ENCODE data around the gene FCGR3A.
"Not testable (repeated sequence)": the region's sequence is repeated elsewhere in the genome, so short reads cannot be mapped to it uniquely, and the experiment has no call there.

Gene FCGR3A

DNA sequence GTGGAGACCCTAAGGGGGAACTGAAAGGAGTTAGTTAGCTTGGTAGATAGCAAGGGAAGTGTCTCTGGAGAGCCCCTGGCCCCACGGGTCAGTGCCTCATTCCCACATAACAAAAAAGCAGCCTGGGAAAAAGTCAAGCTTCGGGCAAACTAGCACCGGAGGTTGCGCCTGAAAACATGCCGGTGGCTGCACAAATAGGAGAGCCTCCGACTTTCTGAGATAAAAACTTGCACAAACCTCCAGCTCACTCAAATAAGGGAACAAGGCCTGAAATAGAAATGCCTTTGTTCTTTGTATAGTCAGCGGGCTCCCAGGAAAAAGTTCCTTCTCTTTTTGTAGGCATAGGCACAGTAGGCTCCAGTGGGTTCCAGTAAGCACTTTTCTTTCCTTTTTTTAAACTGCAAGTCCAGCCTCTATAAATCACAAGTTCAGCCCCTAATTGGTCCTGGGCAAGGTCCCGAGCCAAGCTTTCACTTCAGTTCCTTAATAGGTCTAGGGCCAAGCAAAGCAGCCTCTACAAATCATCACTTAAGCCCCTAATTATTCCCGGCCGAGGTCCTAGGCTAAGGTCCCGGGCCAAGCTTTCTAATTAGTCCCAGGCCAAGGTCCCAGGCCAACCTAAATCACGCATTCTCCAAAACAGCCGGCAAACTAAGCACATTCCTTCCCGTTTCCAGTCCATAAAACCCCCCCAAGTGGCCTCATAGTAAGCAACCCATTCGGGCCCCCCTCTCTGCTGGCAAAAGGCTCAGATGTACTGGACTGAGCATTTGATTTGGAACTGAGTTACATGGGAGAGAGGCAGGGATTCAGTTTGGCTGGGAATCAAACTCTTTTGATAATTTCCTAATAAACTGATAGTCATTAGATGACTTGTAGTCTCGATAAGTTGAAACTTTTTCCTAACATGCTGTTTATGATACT lies 16.7 kb downstream of the FCGR3A start:
- Histone ChIP-seq H3K27ac (peak overlapping the region in 7 of 11 experiments; percentile 22 to 86 (median 76); a peak in 14 of 22 replicates), H3K9ac (peak overlapping the region in 9 of 11 experiments; percentile 2 to 84 (median 50); a peak in 14 of 22 replicates)

DNA sequence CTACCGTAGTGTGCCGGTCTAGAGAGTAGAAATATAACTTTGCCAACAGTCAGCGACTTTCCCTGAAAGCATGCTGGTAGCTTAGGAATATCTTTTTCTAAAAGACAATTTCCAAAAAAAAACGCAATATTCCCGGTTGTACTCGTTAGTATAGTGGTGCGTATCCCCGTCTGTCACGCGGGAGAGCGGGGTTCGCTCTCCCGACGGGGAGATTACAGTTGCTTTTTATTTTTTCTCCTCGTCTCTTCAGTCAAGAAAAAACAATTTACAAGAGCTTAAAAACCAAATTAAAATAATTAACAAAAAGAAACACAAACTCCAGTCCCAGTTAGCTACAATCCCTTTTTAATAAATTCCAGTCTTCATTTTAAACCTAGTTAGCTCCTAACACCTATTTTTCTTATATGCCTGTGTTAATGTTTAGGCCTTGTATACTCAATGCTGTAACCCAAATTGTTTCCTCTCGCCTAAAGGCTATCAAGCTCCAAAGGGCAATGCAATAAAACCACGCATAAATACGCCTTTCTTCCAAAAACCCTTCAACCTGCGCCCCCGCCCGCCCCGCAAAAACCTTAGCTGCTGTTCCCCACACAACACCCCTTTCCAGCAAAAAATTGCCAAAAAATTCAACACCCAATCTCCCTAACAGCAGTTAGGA lies 17.5 kb downstream of the FCGR3A start:
- TF ChIP-seq Cebpa-rat (IDR thresholded peaks at IDR 0.05), result no peak
- peaks cover 18 to 40% (median 27%) of the 10 kb centered on the region in 10 experiments for H3K4me1 ChIP-seq
- H3K4me2 ChIP-seq, result peak overlapping the region; percentile 56 to 87 (median 73)
- no peaks in the 10 kb centered on the region for H3K36me3 ChIP-seq
- H3K9me3 ChIP-seq (replicated peaks in 1 of 11), result peaks cover 0 to 5% (median 4%) of the 10 kb centered on the region in 11 experiments; a peak in 7 of 22 replicates
- no peaks in the 10 kb centered on the region for H3K27me3 ChIP-seq
- H3K9ac ChIP-seq, result peak overlapping the region in 10 of 11 experiments; percentile 2 to 86 (median 52); a peak in 14 of 22 replicates
- H3K4me3 ChIP-seq, result peak overlapping the region in 5 of 10 experiments; percentile 9 to 70 (median 14); a peak in 3 of 20 replicates
- H4K20me1 ChIP-seq, result no peaks in the 10 kb centered on the region
- H3K27ac ChIP-seq, result peak overlapping the region in 10 of 11 experiments; percentile 22 to 86 (median 80); a peak in 18 of 22 replicates

More for the DNA sequence above, 16.7 kb downstream of the FCGR3A start:
- peak overlapping the region in 3 of 10 experiments; percentile 9 to 14 (median 12); a peak in 2 of 20 replicates for H3K4me3 ChIP-seq
- H3K36me3 ChIP-seq; H4K20me1 ChIP-seq; H3K9me3 ChIP-seq (replicated peaks in 1 of 11); H3K27me3 ChIP-seq: not testable (repeated sequence)
- H3K4me1 ChIP-seq, result peaks cover 18 to 40% (median 27%) of the 10 kb centered on the region in 10 experiments
- peak overlapping the region; percentile 56 to 87 (median 73) for H3K4me2 ChIP-seq

GRCh38 chr1:161530671-161531641 lies 18.7 kb downstream of the FCGR3A start:
- Histone ChIP-seq H3K4me2 (peak overlapping the region; percentile 56 to 87 (median 73)), H3K4me3 (peak overlapping the region; percentile 53 to 76 (median 70)), H3K27ac (peak overlapping the region; percentile 74 to 86 (median 79)), H3K9ac (peak overlapping the region; percentile 77 to 86 (median 82)), H3K4me1 (peaks cover 18 to 40% (median 27%) of the 10 kb centered on the region in 10 experiments)
- H3K36me3 ChIP-seq; H4K20me1 ChIP-seq; H3K9me3 ChIP-seq (replicated peaks in 1 of 11); H3K27me3 ChIP-seq: not testable (repeated sequence)
- TF ChIP-seq Cebpa-rat (IDR thresholded peaks at IDR 0.05), result 0 out of 22 replicates have a peak, but pooled peaks of 1 of the 11 experiments have one; percentile 27

DNA sequence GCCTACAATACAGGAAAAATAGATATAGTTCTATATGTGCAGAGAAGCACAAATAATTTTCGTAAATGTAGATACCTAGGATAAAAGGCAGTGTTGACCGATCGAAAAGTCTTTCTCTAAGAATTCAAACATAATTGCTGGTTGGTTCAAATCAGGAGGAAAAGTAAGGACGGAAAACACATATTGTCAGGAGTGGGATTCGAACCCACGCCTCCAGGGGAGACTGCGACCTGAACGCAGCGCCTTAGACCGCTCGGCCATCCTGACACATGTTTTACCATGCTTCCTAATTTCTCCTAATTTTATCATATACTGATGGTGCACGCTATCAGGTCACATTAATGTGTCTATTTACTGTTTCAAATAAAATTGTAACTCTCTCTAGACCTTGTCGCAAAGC lies 19.5 kb downstream of the FCGR3A start:
- peak overlapping the region; percentile 53 to 76 (median 70) for H3K4me3 ChIP-seq
- H3K27me3 ChIP-seq, result peaks cover 0 to 15% (median 9%) of the 10 kb centered on the region in 11 experiments; a peak in 20 of 22 replicates
- peak overlapping the region; percentile 77 to 86 (median 82) for H3K9ac ChIP-seq
- not testable (repeated sequence) for H3K36me3 ChIP-seq; H3K9me3 ChIP-seq (replicated peaks in 1 of 11); H4K20me1 ChIP-seq
- peaks cover 19 to 43% (median 28%) of the 10 kb centered on the region in 10 experiments for H3K4me1 ChIP-seq
- H3K27ac ChIP-seq, result peak overlapping the region; percentile 74 to 86 (median 79); a peak in 19 of 22 replicates
- peak overlapping the region; percentile 47 to 87 (median 72) for H3K4me2 ChIP-seq

DNA sequence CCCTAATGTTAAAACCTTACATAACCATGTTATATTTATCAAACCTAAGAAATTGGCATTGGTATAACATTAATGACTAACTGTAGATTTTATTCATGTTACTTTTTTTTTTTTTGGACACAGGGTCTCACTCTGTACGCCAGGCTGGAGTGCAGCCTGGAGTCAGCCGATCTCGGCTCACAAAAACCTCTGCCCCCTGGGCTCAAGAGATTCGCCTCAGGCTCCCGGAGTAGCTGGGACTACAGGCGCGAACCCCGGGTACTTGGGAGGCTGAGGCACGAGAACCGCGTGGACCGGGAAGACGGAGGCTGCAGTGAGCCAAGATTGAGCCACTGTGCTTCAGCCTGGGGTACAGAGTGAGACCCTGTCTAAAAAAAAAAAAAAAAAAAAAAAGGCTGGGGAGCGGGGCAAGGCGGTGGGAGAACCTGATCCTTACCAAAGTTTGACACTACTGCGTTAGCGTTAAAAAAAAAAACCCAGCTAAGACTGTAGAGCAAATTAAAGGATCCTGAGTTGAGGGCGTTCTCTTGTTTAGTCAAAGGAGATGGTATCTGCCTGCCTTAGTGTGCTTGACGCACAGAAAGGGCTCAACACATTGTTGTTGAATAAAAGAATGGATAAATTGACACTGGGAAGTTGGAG lies 20.0 kb downstream of the FCGR3A start:
- not testable (repeated sequence) for H3K36me3 ChIP-seq; H4K20me1 ChIP-seq; H3K9me3 ChIP-seq (replicated peaks in 1 of 11)
- Histone ChIP-seq H3K4me1 (peaks cover 24 to 46% (median 32%) of the 10 kb centered on the region in 10 experiments), H3K4me3 (peak overlapping the region; percentile 53 to 76 (median 70)), H3K9ac (peak overlapping the region; percentile 77 to 86 (median 82); a peak in 16 of 22 replicates), H3K4me2 (peak overlapping the region; percentile 47 to 87 (median 72)), H3K27ac (peak overlapping the region in 6 of 11 experiments; percentile 38 to 86 (median 76); a peak in 5 of 22 replicates), H3K27me3 (peaks cover 0 to 20% (median 13%) of the 10 kb centered on the region in 11 experiments; a peak in 20 of 22 replicates)

GRCh38 chr1:161528550-161528949 lies 21.1 kb downstream of the FCGR3A start:
- not testable (repeated sequence) for H3K36me3 ChIP-seq; H3K4me2 ChIP-seq; H3K27ac ChIP-seq; H3K4me3 ChIP-seq; H3K9ac ChIP-seq; H4K20me1 ChIP-seq; H3K9me3 ChIP-seq (replicated peaks in 1 of 11)
- H3K4me1 ChIP-seq, result peaks cover 24 to 43% (median 32%) of the 10 kb centered on the region in 10 experiments
- peaks cover 0 to 20% (median 13%) of the 10 kb centered on the region in 11 experiments; a peak in 20 of 22 replicates for H3K27me3 ChIP-seq

- H3K9me3 ChIP-seq (replicated peaks in 1 of 11); H3K4me3 ChIP-seq; H3K9ac ChIP-seq; H3K27ac ChIP-seq; H4K20me1 ChIP-seq: not testable (repeated sequence)
- H3K36me3 ChIP-seq, result peaks cover 0 to 26% (median 0%) of the 10 kb centered on the region in 11 experiments; a peak in 4 of 22 replicates
- H3K4me1 ChIP-seq, result peaks cover 4 to 21% (median 12%) of the 10 kb centered on the region in 10 experiments; a peak in 13 of 20 replicates
- H3K27me3 ChIP-seq, result peaks cover 0 to 20% (median 13%) of the 10 kb centered on the region in 11 experiments; a peak in 20 of 22 replicates
- peak overlapping the region in 1 of 11 experiments; percentile 37; a peak in 1 of 22 replicates for H3K4me2 ChIP-seq
Measured at GRCh38 chr1:161525918-161526317, 23.7 kb downstream of the FCGR3A start.

DNA sequence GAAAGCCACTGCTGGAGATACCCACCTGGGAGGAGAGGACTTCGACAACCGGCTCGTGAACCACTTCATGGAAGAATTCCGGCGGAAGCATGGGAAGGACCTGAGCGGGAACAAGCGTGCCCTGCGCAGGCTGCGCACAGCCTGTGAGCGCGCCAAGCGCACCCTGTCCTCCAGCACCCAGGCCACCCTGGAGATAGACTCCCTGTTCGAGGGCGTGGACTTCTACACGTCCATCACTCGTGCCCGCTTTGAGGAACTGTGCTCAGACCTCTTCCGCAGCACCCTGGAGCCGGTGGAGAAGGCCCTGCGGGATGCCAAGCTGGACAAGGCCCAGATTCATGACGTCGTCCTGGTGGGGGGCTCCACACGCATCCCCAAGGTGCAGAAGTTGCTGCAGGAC lies 24.3 kb downstream of the FCGR3A start:
- H3K4me3 ChIP-seq, result peak overlapping the region in 7 of 10 experiments; percentile 67 to 79 (median 71); a peak in 9 of 20 replicates
- H4K20me1 ChIP-seq; H3K27ac ChIP-seq; H3K9me3 ChIP-seq (replicated peaks in 1 of 11); H3K9ac ChIP-seq: not testable (repeated sequence)
- H3K4me2 ChIP-seq, result peak overlapping the region; percentile 68 to 86 (median 77)
- H3K27me3 ChIP-seq, result peaks cover 0 to 20% (median 13%) of the 10 kb centered on the region in 11 experiments; a peak in 20 of 22 replicates
- H3K4me1 ChIP-seq, result peaks cover 4 to 21% (median 12%) of the 10 kb centered on the region in 10 experiments; a peak in 13 of 20 replicates
- H3K36me3 ChIP-seq, result peaks cover 0 to 31% (median 0%) of the 10 kb centered on the region in 11 experiments; a peak in 5 of 22 replicates

DNA sequence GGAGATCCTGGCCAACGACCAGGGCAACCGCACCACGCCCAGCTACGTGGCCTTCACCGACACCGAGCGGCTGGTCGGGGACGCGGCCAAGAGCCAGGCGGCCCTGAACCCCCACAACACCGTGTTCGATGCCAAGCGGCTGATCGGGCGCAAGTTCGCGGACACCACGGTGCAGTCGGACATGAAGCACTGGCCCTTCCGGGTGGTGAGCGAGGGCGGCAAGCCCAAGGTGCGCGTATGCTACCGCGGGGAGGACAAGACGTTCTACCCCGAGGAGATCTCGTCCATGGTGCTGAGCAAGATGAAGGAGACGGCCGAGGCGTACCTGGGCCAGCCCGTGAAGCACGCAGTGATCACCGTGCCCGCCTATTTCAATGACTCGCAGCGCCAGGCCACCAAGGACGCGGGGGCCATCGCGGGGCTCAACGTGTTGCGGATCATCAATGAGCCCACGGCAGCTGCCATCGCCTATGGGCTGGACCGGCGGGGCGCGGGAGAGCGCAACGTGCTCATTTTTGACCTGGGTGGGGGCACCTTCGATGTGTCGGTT lies 24.8 kb downstream of the FCGR3A start:
- Histone ChIP-seq H3K4me1 (peaks cover 2 to 19% (median 10%) of the 10 kb centered on the region in 10 experiments; a peak in 13 of 20 replicates), H3K27me3 (peaks cover 0 to 20% (median 13%) of the 10 kb centered on the region in 11 experiments; a peak in 20 of 22 replicates), H3K9ac (peak overlapping the region in 1 of 11 experiments; percentile 51; a peak in 3 of 22 replicates), H3K4me2 (peak overlapping the region; percentile 68 to 86 (median 78)), H3K4me3 (peak overlapping the region; percentile 49 to 79 (median 68)), H3K36me3 (peaks cover 0 to 36% (median 0%) of the 10 kb centered on the region in 11 experiments; a peak in 5 of 22 replicates)
- H4K20me1 ChIP-seq; H3K27ac ChIP-seq; H3K9me3 ChIP-seq (replicated peaks in 1 of 11): not testable (repeated sequence)

DNA sequence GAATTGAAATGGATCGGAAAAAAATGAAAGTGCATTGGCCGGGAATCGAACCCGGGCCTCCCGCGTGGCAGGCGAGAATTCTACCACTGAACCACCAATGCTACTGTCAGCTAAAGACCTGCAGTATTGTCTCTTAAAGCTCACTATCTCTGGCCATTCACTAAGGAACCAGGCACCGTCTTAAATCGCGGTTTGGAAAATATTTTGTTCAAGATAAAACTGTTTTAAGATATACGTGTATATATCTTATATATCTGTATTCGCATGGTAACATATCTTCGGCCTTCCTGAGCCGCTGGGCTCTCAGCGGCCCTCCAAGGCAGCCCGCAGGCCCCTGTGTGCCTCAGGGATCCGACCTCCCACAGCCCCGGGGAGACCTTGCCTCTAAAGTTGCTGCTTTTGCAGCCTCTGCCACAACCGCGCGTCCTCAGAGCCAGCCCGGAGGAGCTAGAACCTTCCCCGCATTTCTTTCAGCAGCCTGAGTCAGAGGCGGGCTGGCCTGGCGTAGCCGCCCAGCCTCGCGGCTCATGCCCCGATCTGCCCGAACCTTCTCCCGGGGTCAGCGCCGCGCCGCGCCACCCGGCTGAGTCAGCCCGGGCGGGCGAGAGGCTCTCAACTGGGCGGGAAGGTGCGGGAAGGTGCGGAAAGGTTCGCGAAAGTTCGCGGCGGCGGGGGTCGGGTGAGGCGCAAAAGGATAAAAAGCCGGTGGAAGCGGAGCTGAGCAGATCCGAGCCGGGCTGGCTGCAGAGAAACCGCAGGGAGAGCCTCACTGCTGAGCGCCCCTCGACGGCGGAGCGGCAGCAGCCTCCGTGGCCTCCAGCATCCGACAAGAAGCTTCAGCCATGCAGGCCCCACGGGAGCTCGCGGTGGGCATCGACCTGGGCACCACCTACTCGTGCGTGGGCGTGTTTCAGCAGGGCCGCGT lies 25.5 kb downstream of the FCGR3A start, which contains the start of gene HSPA6:
Gene HSPA6 (plus strand): TSS at position 724 of the 925 bp plus-strand sequence. CDS start 119 bp downstream, at position 843.
- not testable (repeated sequence) for H4K20me1 ChIP-seq; H3K9me3 ChIP-seq (replicated peaks in 1 of 11)
- peak within 1 kb of the TSS; percentile 49 to 79 (median 68) for H3K4me3 ChIP-seq
- H3K36me3 ChIP-seq, result peaks cover 0 to 44% (median 0%) of the 10 kb centered on the region in 11 experiments; a peak in 6 of 22 replicates
- H3K27ac ChIP-seq, result peak within 1 kb of the TSS; percentile 25 to 69 (median 60); a peak in 20 of 22 replicates
- peaks cover 0 to 13% (median 5%) of the 10 kb centered on the region in 10 experiments; a peak in 11 of 20 replicates for H3K4me1 ChIP-seq
- H3K27me3 ChIP-seq, result peaks cover 0 to 20% (median 13%) of the 10 kb centered on the region in 11 experiments; a peak in 20 of 22 replicates
- H3K4me2 ChIP-seq, result peak within 1 kb of the TSS; percentile 68 to 86 (median 79)
- peak within 1 kb of the TSS; percentile 58 to 82 (median 79) for H3K9ac ChIP-seq
